GM12878 (cell line): ENCODE data around the gene SUGP1. TPM values are rescaled to one million over a fixed set of nuclear protein-coding genes. Genes with fewer than 3 reads are reported as not detected.

Experiments
- ATAC-seq: fragments of 200-7000 bp; cut with Tn5 transposase; 3 replicates; pipeline ENCODE4 v1.9.1; 2020; ENCODE audit warnings: mild to moderate bottlenecking, moderate library complexity
- BruUV-seq: library from RNA; stranded (reverse); fragments of 400-500 nt; replicated peaks from 2 replicates; lab custom pipeline; 2021; lab: Mats Ljungman, UMichigan
- CTCF ChIA-PET: fragments of 300-600 bp; sonication (Branson Sonifier 250); formaldehyde crosslinking; extraction: SDS; loops from one replicate; lab custom pipeline; 2021; ENCODE audit warnings: inconsistent platforms; lab: Yijun Ruan, JAX
- POLR2A ChIA-PET: fragments of 350-600 bp; formaldehyde crosslinking; extraction: SDS; loops from one replicate; lab custom pipeline; 2021; ENCODE audit warnings: inconsistent platforms; lab: Charles Lee
- RAD21 ChIA-PET: fragments of 300-600 bp; sonication (Branson Sonifier 250); formaldehyde crosslinking; loops from one replicate; lab custom pipeline; 2023; ENCODE audit warnings: antibody characterized with exemption; ENCODE audit not compliant: unreplicated experiment; lab: Charles Lee
- SMC1A ChIA-PET: fragments of 300-600 bp; sonication (Branson Sonifier 250); formaldehyde crosslinking; loops from one replicate; lab custom pipeline; 2023; ENCODE audit not compliant: unreplicated experiment, uncharacterized antibody; lab: Charles Lee
- DNase-seq: peaks from one replicate; pipeline ENCODE4 v3.0.0-alpha.2; 2011; ENCODE audit warnings: low read depth, low spot score
- FAIRE-seq: peaks from 3 replicates; lab custom pipeline; 2011; peaks lifted over from hg19 to GRCh38; lab: Jason Lieb, UNC
- H2AFZ ChIP-seq: 2 replicates; pipeline ENCODE4 v1.6.0; 2011; ENCODE audit warnings: low read depth, low read length, control low read depth; ENCODE audit not compliant: control insufficient read depth
- H3K27ac ChIP-seq: 2 replicates; pipeline ENCODE4 v1.5.1; 2011; ENCODE audit warnings: control low read depth; ENCODE audit not compliant: control insufficient read depth, insufficient read depth
- H3K27me3 ChIP-seq, 2 experiments: replicated peaks in 1 of 2; 2 replicates each; pipeline versions ENCODE4 v1.6.0 to v1.6.1; 2011; ENCODE audit warnings: low read length in 1 of 2; ENCODE audit not compliant: control insufficient read depth in 2 of 2, insufficient read depth in 2 of 2
- H3K36me3 ChIP-seq, 2 experiments: 2 replicates each; pipeline ENCODE4 v1.5.1; 2011; ENCODE audit warnings: low read length in 1 of 2; ENCODE audit not compliant: control insufficient read depth in 2 of 2, insufficient read depth in 2 of 2
- H3K4me1 ChIP-seq: 2 replicates; pipeline ENCODE4 v1.6.1; 2011; ENCODE audit warnings: mild to moderate bottlenecking, low read length, moderate library complexity, mixed read lengths; ENCODE audit not compliant: control insufficient read depth, insufficient read depth
- H3K4me2 ChIP-seq: 2 replicates; pipeline ENCODE4 v1.6.0; 2011; ENCODE audit warnings: control low read depth; ENCODE audit not compliant: control insufficient read depth, insufficient read depth
- H3K4me3 ChIP-seq: fragments of 200-600 bp; sonication (generic); 2 replicates; pipeline ENCODE4 v1.5.1; 2016
- H3K79me2 ChIP-seq: 2 replicates; pipeline ENCODE4 v1.6.0; 2011; ENCODE audit warnings: low read length; ENCODE audit not compliant: control insufficient read depth, insufficient read depth
- H3K9ac ChIP-seq: 2 replicates; pipeline ENCODE4 v1.8.0; 2011; ENCODE audit warnings: low read length, control low read depth, mixed read lengths; ENCODE audit not compliant: control insufficient read depth, insufficient read depth
- H3K9me3 ChIP-seq: replicated peaks from 3 replicates; pipeline ENCODE4 v1.5.1; 2011; ENCODE audit warnings: mild to moderate bottlenecking, low read length; ENCODE audit not compliant: control insufficient read depth, insufficient read depth
- H4K20me1 ChIP-seq: 2 replicates; pipeline ENCODE4 v1.6.0; 2011; ENCODE audit not compliant: control insufficient read depth, insufficient read depth
- HDGF ChIP-seq: fragments of 450-650 bp; IDR thresholded peaks from 2 replicates; pipeline ENCODE4 v1.6.1; 2016; ENCODE audit warnings: antibody characterized with exemption
- SUZ12 ChIP-seq: fragments of 200-600 bp; sonication (generic); IDR thresholded peaks from one replicate; pipeline ENCODE4 v1.6.1; 2018; ENCODE audit warnings: antibody characterized with exemption, mild to moderate bottlenecking; ENCODE audit not compliant: unreplicated experiment
- WGBS: methylation state at CpG from one replicate; pipeline ENCODE4 v1.1.6; 2016; ENCODE audit warnings: low lambda C conversion rate; ENCODE audit not compliant: insufficient replicate concordance, insufficient coverage; ENCODE audit errors: missing lambda C conversion rate; 5-methylcytosine and 5-hydroxymethylcytosine counted together
- in situ Hi-C: fragments of 300-500 bp; cut with MboI; formaldehyde crosslinking; loops from 9 replicates; pipeline ENCODE4 v1.14.3; 2018; ENCODE audit warnings: mixed read lengths
- intact Hi-C: fragments of 100-400 bp; cut with micrococcal nuclease; formaldehyde crosslinking; loops from one replicate; pipeline ENCODE4 v1.14.2; 2022; ENCODE audit not compliant: unreplicated experiment
- polyA plus RNA-seq, 11 experiments: library from polyadenylated mRNA; depleted of rRNA in 4 of 11; unstranded in 6 of 11; stranded (reverse) in 5 of 11; fragments of >200 nt; fragmentation: Nextera tagmentation in 4 of 11; fragmentation: Illumina TruSeq in 1 of 11; extraction: Ambion mirVana in 4 of 11; extraction: Trizol in 1 of 11; gene quantifications; 1 replicate in 1 of 11; 2 replicates in 10 of 11; pipeline versions ENCODE4 v1.2.1 to v1.2.3, GENCODE V29; 2011 to 2016; ENCODE audit warnings: inconsistent platforms in 2 of 11, missing spikeins in 2 of 11, low read depth in 1 of 11
- total RNA-seq, 4 experiments: library from RNA; depleted of rRNA in 3 of 4; stranded (reverse); fragments of >200 nt in 3 of 4; fragmentation: Illumina TruSeq in 1 of 4; extraction: Trizol in 1 of 4; gene quantifications; 2 replicates each; pipeline versions ENCODE4 v1.2.1 to v1.2.3, GENCODE V29; 2013 to 2021
- TF ChIP-seq, protein P1 (sequence below): fragments of 450-650 bp; IDR thresholded peaks from 2 replicates; pipeline ENCODE4 v1.6.1; 2017; ENCODE audit warnings: mild to moderate bottlenecking, moderate library complexity
- TF ChIP-seq, protein P2 (sequence below), 3 experiments: IDR thresholded peaks in 2 of 3; conservative IDR thresholded peaks in 1 of 3; 2 replicates each; pipeline ENCODE4 v1.5.1; 2011; ENCODE audit warnings: low read depth in 3 of 3, low read length in 3 of 3, mild to moderate bottlenecking in 3 of 3, control low read depth in 2 of 3, moderate library complexity in 2 of 3, inconsistent platforms in 1 of 3, mixed read lengths in 1 of 3; ENCODE audit not compliant: control insufficient read depth in 2 of 3, insufficient read depth in 1 of 3; ENCODE audit errors: extremely low read depth in 1 of 3

Gene SUGP1
- total and polyA plus RNA-seq, 10 of the 15 experiments (the other 5 are each of a cell fraction or from before 2014, with no cell fraction given): 1.6 to 70.2 (median 38.4) TPM

GRCh38 chr19:19315444-19315843, 4.9 kb downstream of the SUGP1 start:
- ChIA-PET POLR2A (no interaction called here), SMC1A (interaction anchor here (0.9 kb wide), 1 partner anchor 112 kb away, joined by 3 read pairs; the partner anchor contains the start of gene NR2C2AP), RAD21 (no interaction called here), CTCF (interaction anchor here (0.6 to 1.2 kb wide), 2 partner anchors 11 to 318 kb away, joined by 3 to 6 read pairs; no protein-coding TSS in a partner anchor)
- Histone ChIP-seq H3K36me3 (peaks cover 2 to 7% of the 10 kb centered on the region in 2 experiments), H3K27me3 (no peaks in the 10 kb centered on the region), H4K20me1 (no peaks in the 10 kb centered on the region), H3K9ac (no peak overlapping the region), H2AFZ (no peak overlapping the region), H3K4me1 (no peaks in the 10 kb centered on the region), H3K4me3 (no peak overlapping the region), H3K27ac (no peak overlapping the region), H3K79me2 (peaks cover 19% of the 10 kb centered on the region), H3K9me3 (no peaks in the 10 kb centered on the region), H3K4me2 (no peak overlapping the region)
- WGBS: 100% methylated on average over 2 of the region's 2 CpGs
- ATAC-seq (peak; percentile 24), DNase-seq (no peak), FAIRE-seq (no peak)
- intact Hi-C loops: no loop called here
- BruUV-seq: no TSS peak
- no peak for TF ChIP-seq HDGF
- no peak for TF ChIP-seq SUZ12
- TF ChIP-seq, protein P1, sequence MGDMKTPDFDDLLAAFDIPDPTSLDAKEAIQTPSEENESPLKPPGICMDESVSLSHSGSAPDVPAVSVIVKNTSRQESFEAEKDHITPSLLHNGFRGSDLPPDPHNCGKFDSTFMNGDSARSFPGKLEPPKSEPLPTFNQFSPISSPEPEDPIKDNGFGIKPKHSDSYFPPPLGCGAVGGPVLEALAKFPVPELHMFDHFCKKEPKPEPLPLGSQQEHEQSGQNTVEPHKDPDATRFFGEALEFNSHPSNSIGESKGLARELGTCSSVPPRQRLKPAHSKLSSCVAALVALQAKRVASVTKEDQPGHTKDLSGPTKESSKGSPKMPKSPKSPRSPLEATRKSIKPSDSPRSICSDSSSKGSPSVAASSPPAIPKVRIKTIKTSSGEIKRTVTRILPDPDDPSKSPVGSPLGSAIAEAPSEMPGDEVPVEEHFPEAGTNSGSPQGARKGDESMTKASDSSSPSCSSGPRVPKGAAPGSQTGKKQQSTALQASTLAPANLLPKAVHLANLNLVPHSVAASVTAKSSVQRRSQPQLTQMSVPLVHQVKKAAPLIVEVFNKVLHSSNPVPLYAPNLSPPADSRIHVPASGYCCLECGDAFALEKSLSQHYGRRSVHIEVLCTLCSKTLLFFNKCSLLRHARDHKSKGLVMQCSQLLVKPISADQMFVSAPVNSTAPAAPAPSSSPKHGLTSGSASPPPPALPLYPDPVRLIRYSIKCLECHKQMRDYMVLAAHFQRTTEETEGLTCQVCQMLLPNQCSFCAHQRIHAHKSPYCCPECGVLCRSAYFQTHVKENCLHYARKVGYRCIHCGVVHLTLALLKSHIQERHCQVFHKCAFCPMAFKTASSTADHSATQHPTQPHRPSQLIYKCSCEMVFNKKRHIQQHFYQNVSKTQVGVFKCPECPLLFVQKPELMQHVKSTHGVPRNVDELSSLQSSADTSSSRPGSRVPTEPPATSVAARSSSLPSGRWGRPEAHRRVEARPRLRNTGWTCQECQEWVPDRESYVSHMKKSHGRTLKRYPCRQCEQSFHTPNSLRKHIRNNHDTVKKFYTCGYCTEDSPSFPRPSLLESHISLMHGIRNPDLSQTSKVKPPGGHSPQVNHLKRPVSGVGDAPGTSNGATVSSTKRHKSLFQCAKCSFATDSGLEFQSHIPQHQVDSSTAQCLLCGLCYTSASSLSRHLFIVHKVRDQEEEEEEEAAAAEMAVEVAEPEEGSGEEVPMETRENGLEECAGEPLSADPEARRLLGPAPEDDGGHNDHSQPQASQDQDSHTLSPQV: no peak
- TF ChIP-seq, protein P2, sequence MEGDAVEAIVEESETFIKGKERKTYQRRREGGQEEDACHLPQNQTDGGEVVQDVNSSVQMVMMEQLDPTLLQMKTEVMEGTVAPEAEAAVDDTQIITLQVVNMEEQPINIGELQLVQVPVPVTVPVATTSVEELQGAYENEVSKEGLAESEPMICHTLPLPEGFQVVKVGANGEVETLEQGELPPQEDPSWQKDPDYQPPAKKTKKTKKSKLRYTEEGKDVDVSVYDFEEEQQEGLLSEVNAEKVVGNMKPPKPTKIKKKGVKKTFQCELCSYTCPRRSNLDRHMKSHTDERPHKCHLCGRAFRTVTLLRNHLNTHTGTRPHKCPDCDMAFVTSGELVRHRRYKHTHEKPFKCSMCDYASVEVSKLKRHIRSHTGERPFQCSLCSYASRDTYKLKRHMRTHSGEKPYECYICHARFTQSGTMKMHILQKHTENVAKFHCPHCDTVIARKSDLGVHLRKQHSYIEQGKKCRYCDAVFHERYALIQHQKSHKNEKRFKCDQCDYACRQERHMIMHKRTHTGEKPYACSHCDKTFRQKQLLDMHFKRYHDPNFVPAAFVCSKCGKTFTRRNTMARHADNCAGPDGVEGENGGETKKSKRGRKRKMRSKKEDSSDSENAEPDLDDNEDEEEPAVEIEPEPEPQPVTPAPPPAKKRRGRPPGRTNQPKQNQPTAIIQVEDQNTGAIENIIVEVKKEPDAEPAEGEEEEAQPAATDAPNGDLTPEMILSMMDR (IDR thresholded peaks at IDR 0.05 in 2 of 3, conservative IDR thresholded peaks at IDR 0.05 in 1 of 3; ENCODE audit: control insufficient read depth in 2 of 3, extremely low read depth in 1 of 3, insufficient read depth in 1 of 3, low read depth in 3 of 3, low read length in 3 of 3): peak in 2 of 3 experiments; percentile 8 to 21; a peak in 1 of 6 replicates
- in situ Hi-C loops: no loop called here
